IPS-18c (cell line): ENCODE results near the gene CASP1.
"Not testable (repeated sequence)": the region's sequence is repeated elsewhere in the genome, so short reads cannot be mapped to it uniquely, and the experiment has no call there.

ENCODE experiments used
- H3K4me3 ChIP-seq: 2 replicates; pipeline ENCODE4 v1.7.0; 2013; ENCODE audit warnings: low read depth, mild to moderate bottlenecking, low read length, moderate library complexity; ENCODE audit not compliant: insufficient read depth
- H3K9me3 ChIP-seq: one replicate; pipeline ENCODE4 v1.6.1; 2013; ENCODE audit warnings: mild to moderate bottlenecking, low read length, moderate library complexity; ENCODE audit not compliant: control insufficient read depth, insufficient read depth

CASP1 gene

DNA sequence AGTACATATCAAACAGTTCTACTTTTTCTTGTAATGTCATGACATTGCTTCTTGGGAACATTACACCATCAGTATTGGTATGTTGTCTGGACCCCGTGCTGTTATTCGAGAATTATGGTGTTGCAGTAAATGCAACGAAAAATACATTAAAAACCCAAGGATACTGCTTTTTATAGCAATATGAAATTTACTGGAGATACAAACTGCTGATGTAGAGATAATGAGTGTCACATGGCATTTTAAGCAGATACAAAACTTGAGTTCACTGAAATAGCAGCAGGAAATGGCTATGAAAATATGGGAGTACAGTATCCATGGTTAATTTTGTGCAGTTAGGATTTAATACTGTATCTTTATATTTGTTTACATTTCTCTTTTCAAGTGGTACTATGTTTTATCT lies 17.5 kb upstream of the CASP1 start:
- Histone ChIP-seq H3K9me3 (peaks cover 4% of the 10 kb centered on the region), H3K4me3 (no peak overlapping the region)

DNA sequence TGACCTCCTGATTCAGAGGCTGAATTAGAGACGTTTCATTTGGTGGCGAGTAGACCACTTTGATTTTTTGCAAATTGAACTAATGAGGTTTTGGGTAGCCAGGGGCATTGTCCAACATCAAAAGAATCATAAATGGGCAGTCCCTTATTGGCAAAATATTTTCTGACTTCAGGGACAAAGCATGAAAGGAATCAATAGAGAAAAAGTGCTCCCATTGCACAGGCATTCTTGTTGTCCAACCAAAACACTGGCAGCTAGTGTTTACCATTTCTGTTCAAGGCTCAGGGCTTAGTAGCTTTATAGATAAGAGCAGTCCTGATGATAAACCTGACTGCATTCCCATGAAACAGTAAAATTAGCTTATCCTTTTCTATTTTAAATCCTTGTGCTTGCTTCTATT lies 16.6 kb upstream of the CASP1 start:
- no peak overlapping the region for H3K4me3 ChIP-seq
- peaks cover 4% of the 10 kb centered on the region for H3K9me3 ChIP-seq

DNA sequence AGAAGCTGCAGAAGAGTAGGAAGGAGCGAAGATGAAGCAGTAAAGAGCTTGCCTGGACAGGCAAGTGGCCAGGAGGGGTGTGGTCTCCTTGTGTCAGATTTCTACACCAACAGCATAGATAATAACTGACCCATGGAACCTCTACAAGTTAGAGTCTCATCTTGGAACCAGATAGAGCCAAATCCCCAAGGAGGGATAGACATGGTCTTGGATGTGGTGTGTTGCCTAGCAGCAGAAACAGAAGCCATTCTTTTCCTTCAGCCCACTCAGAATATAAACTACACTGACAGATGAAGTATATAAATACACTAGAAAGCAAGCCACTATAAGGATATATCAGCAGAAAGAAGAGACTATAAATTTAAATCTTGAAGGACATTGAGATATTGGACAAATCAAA lies 14.5 kb upstream of the CASP1 start:
- no peak overlapping the region for H3K4me3 ChIP-seq

DNA sequence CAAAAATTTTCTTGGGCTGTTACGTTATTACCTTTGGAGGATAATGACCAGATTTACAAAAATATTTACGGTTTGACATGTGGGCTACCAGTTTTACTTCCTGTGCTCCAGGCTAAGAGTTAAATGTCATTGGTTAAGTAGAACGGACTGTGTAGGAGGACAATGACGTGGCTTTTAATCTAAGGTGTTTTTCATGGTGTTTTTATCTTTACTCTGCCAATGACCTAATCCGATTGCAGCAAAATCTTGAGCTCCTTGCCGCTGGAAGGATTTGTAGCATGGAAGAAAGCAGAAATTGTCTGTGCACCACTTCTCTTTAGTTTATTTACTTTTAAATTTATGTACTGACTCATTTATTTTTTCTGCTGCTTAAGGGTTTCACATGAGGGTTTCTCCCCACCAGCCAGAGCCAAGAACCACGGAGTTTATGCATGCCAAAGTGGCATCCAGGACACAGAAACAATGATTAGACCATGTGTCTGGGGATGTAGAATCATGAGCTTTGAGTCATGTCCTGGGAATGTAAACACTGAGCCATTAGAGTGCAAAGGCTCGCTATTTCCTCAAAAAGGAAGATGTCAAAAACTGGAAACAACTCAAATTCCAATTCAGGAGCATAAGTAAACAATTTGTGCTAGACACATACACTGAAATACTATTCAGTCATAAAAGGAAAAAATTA lies 12.1 kb upstream of the CASP1 start:
- peaks cover 2% of the 10 kb centered on the region for H3K9me3 ChIP-seq
- H3K4me3 ChIP-seq: no peak overlapping the region

More for the DNA sequence above, 14.5 kb upstream of the CASP1 start:
- H3K9me3 ChIP-seq: peaks cover 2% of the 10 kb centered on the region

DNA sequence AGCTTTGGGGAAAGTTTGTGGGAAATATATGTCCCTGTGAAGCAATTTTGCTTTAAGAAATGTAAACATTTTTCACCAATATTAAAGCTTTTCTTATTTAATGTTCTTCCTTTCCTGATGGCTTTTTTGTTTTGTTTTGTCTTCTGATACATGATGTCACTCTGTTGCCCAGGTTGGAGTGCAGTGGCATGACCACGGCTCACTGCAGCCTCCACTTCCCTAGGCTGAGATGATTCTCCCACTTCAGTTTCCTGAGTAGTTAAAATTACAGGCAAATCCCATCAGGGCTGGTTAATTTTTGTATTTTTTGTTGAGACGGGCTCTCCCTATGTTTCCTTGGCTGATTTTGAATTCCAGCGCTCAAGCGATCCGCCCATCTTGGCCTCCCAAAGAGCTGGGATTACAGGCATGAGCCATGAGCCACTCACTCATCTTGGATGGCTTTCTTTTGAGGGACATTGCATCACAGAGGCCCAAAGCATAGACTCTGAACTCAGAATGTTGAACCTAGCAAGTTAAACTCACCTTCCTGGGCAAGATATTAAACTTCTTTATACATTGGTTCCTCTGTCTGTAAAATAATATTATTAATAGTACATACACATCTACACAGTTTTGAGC lies 10.8 kb upstream of the CASP1 start:
- Histone ChIP-seq H3K9me3 (peaks cover 2% of the 10 kb centered on the region), H3K4me3 (no peak overlapping the region)

DNA sequence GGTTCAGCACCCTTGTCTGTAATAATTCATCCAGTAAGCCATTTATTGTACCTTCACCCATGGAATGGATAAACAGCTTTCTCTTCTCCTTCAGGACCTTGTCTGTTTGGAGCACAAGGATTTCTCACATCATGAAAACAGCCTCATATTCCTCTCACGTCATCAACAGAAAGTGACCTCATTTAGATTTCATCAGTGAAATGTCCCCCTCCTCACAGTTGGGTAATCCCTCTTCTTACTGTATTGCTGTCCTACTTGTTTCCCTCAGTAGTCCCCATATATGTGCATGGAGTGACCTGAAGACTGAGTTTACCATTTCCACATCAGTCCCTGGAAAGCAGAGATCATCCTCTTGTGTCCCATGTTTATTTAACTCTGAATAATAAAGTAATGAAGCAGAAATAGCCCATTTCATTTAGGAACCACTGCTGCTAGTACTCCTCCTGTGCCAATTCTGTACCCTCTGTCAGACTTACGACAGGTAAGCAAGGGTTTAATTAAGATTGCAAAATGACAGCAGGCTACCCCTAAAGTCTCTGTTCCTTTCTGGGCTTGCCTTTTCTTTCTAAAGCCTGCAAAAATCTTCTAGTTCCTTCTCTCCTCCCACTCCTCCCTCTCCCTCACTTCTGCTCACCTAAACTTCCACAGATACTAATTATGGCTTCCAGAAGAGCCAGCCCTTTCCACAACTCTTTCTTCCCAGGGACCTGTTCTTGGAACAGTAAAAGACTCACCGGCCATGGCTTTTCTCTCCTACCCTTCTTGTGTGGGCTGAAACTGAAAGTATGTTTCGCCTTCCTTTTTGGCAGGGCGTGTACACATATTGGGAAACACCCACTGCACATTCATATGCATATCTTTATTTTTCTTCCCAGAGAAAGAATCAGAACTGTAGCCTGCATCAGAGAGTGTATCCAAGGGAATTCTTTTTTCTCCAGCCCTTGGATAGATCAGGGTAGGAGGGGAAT lies 9.9 kb upstream of the CASP1 start, which contains the start of gene CARD16:
TSS of gene CARD16 (minus strand) at position 779 of the 968 bp plus-strand sequence. CDS start at position 741, 38 bp downstream.
- not testable (repeated sequence) for H3K9me3 ChIP-seq, H3K4me3 ChIP-seq

DNA sequence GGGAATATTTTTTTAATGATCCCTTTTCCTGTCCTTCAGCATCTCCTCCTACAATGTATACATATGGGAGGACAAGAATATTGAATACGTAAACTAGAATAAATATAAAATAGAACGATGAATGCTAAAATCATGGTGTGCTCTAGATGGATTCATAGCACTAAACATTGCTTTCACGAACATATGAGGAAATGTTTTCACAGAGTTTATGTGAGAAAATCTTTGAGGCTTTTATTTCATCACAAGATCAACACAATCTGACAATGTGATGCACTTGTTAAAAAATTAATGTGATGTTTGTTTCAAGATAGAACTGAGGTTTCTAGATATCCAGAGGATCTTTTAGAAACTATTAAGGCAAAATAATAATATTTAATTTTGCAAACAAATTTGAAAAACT lies 7.2 kb upstream of the CASP1 start:
- Histone ChIP-seq H3K9me3 (no peaks in the 10 kb centered on the region), H3K4me3 (no peak overlapping the region)

DNA sequence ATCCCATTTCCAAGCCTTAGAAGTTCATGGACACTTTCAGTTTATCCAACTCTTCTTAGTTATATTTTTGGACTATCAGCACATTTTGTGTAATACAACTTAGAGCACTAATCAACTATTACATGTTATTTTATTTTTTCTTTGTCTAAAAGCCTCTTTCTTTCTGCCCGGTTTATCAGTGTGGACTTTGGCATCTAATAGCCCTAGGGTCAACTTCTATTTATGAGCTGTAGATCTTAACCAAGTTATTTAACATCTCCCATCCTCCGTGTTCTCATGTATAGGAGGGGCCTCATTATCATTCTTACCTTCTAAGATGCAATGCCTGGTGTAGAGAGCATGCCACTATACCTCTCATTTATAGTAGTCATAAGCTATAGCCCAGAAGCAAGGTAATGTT lies 5.8 kb upstream of the CASP1 start:
- no peaks in the 10 kb centered on the region for H3K9me3 ChIP-seq
- H3K4me3 ChIP-seq: no peak overlapping the region

DNA sequence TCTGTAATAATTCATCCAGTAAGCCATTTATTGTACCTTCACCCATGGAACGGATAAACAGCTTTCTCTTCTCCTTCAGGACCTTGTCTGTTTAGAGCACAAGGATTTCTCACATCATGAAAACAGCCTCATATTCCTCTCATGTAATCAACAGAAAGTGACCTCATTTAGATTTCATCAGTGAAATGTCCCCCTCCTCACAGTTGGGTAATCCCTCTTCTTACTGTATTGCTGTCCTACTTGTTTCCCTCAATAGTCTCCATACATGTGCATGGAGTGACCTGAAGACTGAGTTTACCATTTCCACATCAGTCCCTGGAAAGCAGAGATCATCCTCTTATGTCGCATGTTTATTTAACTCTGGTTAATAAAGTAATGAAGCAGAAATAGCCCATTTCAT lies 556 bp downstream of the CASP1 start:
- not testable (repeated sequence) for H3K9me3 ChIP-seq, H3K4me3 ChIP-seq

DNA sequence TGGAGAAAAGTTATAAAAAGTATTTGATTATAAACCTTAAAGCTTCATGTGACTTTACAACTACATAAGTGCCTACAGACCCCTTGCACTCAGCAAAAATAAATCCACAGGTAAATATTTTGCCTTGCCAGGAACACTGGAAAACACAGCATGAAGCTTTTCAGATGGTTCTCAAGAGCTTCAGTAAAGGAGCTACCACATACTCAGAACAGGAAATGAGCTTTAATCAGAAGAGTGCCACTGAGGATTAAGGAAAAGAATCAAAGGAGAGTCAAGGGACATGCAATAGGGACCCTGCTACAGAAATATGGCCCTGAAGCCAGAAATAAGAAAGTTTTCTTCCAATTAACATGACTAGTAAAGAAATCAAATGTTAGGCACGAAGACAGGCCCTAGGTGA lies 1.2 kb downstream of the CASP1 start:
- Histone ChIP-seq H3K9me3 (no peaks in the 10 kb centered on the region), H3K4me3 (no peak overlapping the region)

DNA sequence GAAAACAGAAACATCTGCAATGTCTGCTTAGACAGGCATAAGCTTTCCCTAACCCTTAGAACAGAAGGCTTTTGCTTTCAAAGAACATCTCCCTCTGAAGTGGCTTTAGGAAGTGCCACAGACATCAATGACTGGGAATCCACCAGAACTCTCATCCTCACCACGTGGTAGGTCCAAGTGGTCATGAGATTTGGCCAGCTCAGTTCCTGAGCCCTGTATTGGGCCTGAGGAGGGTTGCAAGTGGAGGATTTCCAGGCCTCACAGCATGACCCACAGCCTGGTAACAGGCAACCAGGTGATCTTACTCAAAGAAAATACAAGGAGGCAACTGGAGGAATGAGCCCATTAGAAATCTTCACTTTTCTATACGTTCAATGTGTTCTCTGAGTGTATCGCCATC lies 1.6 kb downstream of the CASP1 start:
- Histone ChIP-seq H3K4me3 (no peak overlapping the region), H3K9me3 (no peaks in the 10 kb centered on the region)

DNA sequence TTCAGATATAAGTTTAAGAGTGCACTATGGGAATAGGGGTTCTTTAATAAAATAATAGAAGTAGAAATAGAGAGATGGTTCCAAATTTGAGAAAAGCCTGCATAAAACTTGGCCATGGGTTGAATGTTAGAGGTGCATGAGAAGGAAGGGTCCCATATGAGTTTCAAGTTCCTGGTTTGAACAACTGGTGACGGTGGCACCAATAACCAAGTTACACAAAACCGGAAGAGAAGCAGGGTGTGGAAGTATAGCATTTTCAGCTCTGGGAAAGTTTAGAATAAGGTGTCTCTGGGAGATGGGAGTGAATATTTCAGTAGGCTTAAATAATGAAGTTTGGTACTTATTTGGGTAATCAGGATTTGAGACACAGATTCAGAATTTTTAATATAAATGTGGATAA lies 2.4 kb downstream of the CASP1 start:
- H3K4me3 ChIP-seq: no peak overlapping the region

DNA sequence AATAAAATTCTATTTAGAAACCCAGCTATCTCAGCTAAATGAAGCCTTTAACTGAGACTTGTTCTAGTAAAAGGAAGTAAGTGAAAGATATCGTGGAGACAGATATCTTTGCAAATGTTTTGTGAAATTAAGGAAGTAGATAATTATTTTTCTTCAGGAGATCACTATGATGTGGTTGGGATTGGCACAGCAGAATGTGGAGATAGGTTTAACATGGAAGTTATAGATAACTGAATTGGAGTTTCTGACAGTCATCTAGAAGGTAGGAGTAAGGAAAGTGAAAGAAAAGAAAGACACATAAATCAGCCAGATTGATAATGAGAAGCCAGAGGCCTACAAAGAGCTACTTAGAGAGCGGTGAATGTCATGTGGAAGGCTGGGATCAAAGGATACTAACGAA lies 7.3 kb downstream of the CASP1 start:
- no peaks in the 10 kb centered on the region for H3K9me3 ChIP-seq
- no peak overlapping the region for H3K4me3 ChIP-seq

More for the DNA sequence above, 2.4 kb downstream of the CASP1 start:
- no peaks in the 10 kb centered on the region for H3K9me3 ChIP-seq

DNA sequence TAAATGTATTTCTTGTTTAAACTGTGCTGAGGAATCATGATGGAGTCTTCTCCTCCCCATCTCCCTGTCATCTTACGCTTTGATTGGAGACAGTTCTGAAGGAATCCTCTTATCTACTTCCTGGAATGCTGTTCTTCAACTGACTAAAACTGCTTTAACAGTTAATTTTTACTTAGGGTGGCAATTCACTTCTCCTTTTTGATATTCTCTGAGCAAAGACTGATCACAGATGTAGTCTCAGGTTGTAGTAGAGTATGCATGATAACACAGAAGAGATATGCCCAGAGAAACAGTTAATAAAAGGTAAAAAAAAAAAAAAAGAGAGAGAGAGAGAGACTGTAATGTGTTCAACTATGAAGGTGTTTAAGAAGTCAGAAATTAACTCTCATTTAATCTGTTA lies 10.6 kb downstream of the CASP1 start:
- no peaks in the 10 kb centered on the region for H3K9me3 ChIP-seq
- no peak overlapping the region for H3K4me3 ChIP-seq

DNA sequence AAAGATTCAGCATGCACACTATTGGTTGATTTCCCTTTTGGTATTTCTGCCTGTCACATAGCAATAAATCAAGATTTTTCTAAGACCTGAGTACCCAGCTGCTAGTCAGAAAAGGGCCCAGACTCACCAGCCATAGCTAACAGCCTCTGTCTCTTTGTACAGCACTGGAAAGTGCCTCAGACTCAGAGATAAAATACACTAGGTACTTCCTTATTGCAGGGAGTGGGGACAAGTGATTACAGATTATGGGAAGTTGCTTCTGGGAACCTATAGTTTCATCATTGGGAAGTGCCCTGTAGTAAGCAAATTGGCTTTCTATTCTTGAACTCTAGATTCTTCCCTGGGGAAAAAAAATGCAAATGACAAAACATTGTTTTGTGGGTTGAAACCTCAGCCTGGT lies 11.9 kb downstream of the CASP1 start, which contains the start of gene CASP5:
TSS of gene CASP5 (minus strand) at position 166 of the 400 bp plus-strand sequence. CDS start at position 134, 32 bp downstream.
- Histone ChIP-seq H3K9me3 (no peaks in the 10 kb centered on the region), H3K4me3 (no peak within 1 kb of the TSS)

DNA sequence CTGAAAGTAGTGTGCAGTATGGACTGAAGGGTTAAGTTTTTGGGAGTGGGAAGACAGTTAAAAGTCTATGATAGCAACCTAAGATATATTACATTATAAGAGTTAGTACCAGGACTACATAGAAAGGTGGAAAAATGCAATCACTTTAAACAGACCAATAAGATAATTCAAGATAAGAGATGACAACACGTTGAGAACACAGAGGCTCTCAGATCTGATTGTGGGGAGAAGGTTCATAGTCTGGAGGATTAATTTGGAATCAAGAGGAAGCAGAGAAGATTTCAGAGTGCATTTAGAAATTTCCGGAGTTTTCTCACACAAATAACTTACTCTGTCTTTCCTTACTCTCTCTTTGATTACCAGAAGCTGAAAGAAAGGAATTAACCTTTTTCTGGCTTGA lies 12.4 kb downstream of the CASP1 start:
- Histone ChIP-seq H3K4me3 (no peak overlapping the region), H3K9me3 (no peaks in the 10 kb centered on the region)

DNA sequence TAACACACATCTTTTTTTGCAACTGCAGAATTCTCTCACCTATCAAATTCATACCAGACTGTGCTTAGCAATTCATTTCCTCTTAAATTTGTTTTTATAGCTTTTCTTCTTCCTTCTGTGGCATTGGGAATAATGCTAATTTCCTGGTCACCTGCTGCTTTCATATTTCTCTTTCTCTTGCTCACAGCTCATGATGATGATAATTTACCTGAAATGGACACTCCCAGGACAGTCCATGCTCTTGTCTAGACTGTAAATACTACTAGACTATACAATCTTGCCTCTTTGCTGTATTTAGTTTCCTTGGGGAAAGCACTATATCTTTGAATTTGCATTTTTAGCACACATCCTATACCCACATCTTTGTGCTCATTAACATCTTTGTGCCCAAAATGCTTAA lies 27.5 kb downstream of the CASP1 start:
- no peak overlapping the region for H3K4me3 ChIP-seq

DNA sequence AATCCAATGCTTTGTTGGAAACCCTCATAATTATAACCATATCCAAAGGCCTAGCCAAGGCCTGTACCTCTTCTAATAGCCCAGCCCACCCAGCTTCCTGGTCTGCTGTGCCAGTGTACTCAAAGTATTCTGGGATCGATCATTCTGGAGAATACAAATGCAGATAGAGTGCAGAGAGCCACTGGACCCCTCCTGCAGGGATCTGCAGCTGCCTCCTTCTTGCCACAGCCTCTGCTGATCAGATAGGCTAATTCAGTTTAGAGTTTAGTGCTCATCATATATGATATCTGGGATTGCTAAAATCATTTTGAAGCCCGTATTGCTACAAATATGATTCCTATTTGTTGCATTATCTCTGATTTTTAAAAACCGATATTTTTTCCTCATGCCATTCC lies 29.5 kb downstream of the CASP1 start:
- H3K9me3 ChIP-seq: no peaks in the 10 kb centered on the region
- H3K4me3 ChIP-seq: no peak overlapping the region

More for the DNA sequence above, 27.5 kb downstream of the CASP1 start:
- no peaks in the 10 kb centered on the region for H3K9me3 ChIP-seq
